ENCODE measurements around the gene FCRL4.

- TF ChIP-seq EZH2 (IDR thresholded peaks at IDR 0.05) (no peak), POLR2AphosphoS5 (IDR thresholded peaks at IDR 0.05; ENCODE audit: borderline replicate concordance, low read depth, low read length) (no peak)
Measured at GRCh38 chr1:157577420-157577819, 20.5 kb downstream of the FCRL4 start.
